MCF 10A (cell line): ENCODE measurements around the gene MAPK1. TPM values are rescaled to one million over a fixed set of nuclear protein-coding genes. Genes with fewer than 3 reads are reported as not detected.
A peak's percentile ranks its signal among the peaks of the same experiment; 100 is the strongest.
"Not testable (repeated sequence)": the region's sequence is repeated elsewhere in the genome, so short reads cannot be mapped to it uniquely, and the experiment has no call there.

ENCODE experiments used
- BruUV-seq: library from RNA; stranded (reverse); fragments of 400-500 nt; replicated peaks from 2 replicates; lab custom pipeline; 2021; lab: Mats Ljungman, UMichigan
- CTCF ChIA-PET: fragments of 300-600 bp; sonication (Branson Sonifier 250); formaldehyde crosslinking; extraction: SDS; loops from one replicate; lab custom pipeline; 2021; ENCODE audit warnings: antibody characterized with exemption, inconsistent platforms; lab: Yijun Ruan, JAX
- POLR2A ChIA-PET: fragments of 300-600, 350-650 bp; sonication (Branson Sonifier 250); formaldehyde crosslinking; extraction: SDS; loops from one replicate; lab custom pipeline; 2020; ENCODE audit warnings: antibody characterized with exemption, inconsistent platforms; lab: Yijun Ruan, JAX
- DNase-seq: peaks from one replicate; pipeline ENCODE4 v3.0.0-alpha.2; 2018; ENCODE audit not compliant: unreplicated experiment
- H3K27ac Mint-ChIP-seq: one replicate; pipeline ENCODE4 v1.8.0; 2022; ENCODE audit warnings: mild to moderate bottlenecking, low read depth, mixed read lengths; ENCODE audit not compliant: unreplicated experiment
- H3K27me3 Mint-ChIP-seq: one replicate; pipeline ENCODE4 v1.8.0; 2022; ENCODE audit warnings: mixed read lengths; ENCODE audit not compliant: insufficient read depth, unreplicated experiment
- H3K36me3 Mint-ChIP-seq: one replicate; pipeline ENCODE4 v1.8.0; 2022; ENCODE audit warnings: mild to moderate bottlenecking, moderate library complexity, mixed read lengths; ENCODE audit not compliant: insufficient read depth, unreplicated experiment
- H3K4me1 Mint-ChIP-seq: one replicate; pipeline ENCODE4 v1.8.0; 2022; ENCODE audit warnings: mixed read lengths; ENCODE audit not compliant: insufficient read depth, unreplicated experiment
- H3K4me3 Mint-ChIP-seq: one replicate; pipeline ENCODE4 v1.8.0; 2022; ENCODE audit warnings: mild to moderate bottlenecking, moderate library complexity, mixed read lengths; ENCODE audit not compliant: unreplicated experiment
- H3K9me3 Mint-ChIP-seq: one replicate; pipeline ENCODE4 v1.8.0; 2022; ENCODE audit warnings: mixed read lengths; ENCODE audit not compliant: unreplicated experiment
- intact Hi-C: fragments of 100-400 bp; cut with micrococcal nuclease; formaldehyde crosslinking; loops from 2 replicates; pipeline ENCODE4 v1.14.1; 2022
- total RNA-seq: library from RNA; stranded (reverse); gene quantifications from 2 replicates; pipeline ENCODE4 v1.2.3, GENCODE V29; 2022
- TF ChIP-seq, protein P1 (sequence below): fragments of 200-600 bp; IDR thresholded peaks from one replicate; pipeline ENCODE4 v1.8.0; 2022; ENCODE audit warnings: antibody characterized with exemption, mild to moderate bottlenecking; ENCODE audit not compliant: unreplicated experiment

MAPK1 gene
- total RNA-seq, 1 experiment from 2014 or later, result 123 TPM

DNA sequence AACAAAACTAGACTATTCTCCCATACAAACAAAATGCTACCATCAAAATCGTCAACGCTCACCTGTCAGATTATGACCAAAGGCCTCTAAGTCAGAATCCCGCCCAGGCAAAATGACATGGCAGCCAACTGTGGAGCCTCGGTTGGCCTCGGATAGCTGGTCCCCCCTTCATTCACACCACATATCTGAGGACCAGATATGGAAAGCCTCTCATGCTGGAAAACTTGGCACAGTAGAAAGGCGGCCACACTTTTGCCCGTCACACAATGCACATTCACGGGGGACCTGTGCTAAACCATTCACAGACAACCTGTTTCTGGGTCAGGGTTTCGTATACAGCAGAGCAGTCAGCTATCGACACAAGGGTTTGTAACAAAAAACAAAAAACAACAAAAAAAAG is 11.2 kb downstream of the MAPK1 start:
- H3K36me3 Mint-ChIP-seq, result peaks cover 7% of the 10 kb centered on the region
- no peaks in the 10 kb centered on the region for H3K27me3 Mint-ChIP-seq
- no peaks in the 10 kb centered on the region for H3K9me3 Mint-ChIP-seq
- CTCF ChIA-PET, result no interaction called here
- POLR2A ChIA-PET, result interaction anchor here (1.7 kb wide), 1 partner anchor 9 kb away, joined by 7 read pairs; no protein-coding TSS in a partner anchor
- intact Hi-C loops, result no loop called here
- TF ChIP-seq, protein P1, sequence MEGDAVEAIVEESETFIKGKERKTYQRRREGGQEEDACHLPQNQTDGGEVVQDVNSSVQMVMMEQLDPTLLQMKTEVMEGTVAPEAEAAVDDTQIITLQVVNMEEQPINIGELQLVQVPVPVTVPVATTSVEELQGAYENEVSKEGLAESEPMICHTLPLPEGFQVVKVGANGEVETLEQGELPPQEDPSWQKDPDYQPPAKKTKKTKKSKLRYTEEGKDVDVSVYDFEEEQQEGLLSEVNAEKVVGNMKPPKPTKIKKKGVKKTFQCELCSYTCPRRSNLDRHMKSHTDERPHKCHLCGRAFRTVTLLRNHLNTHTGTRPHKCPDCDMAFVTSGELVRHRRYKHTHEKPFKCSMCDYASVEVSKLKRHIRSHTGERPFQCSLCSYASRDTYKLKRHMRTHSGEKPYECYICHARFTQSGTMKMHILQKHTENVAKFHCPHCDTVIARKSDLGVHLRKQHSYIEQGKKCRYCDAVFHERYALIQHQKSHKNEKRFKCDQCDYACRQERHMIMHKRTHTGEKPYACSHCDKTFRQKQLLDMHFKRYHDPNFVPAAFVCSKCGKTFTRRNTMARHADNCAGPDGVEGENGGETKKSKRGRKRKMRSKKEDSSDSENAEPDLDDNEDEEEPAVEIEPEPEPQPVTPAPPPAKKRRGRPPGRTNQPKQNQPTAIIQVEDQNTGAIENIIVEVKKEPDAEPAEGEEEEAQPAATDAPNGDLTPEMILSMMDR, result no peak
- H3K4me3 Mint-ChIP-seq, result no peak overlapping the region
- H3K27ac Mint-ChIP-seq, result no peak overlapping the region
- BruUV-seq, result no TSS peak
- peaks cover 32% of the 10 kb centered on the region for H3K4me1 Mint-ChIP-seq
- DNase-seq, result no peak

DNA sequence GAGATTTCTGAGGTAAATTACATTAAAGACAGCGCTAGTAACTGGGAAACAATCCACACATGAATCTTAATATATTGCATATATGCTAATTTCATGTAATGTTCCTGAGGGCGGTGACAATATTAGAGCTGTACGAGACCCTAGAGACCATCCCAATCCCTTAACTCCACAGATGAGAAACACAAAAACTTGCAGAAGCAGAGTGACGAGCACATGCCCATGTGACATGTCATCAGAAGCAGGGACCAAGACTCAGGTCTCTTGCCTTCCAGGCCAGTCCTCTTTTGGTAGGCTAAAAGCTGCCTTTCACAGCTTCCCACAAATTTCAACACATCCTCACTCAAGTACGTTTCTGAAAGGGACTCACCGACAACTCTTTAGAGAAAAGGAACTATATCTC is 11.8 kb downstream of the MAPK1 start:
- H3K27ac Mint-ChIP-seq, result no peak overlapping the region
- TF ChIP-seq, protein P1, result no peak
- intact Hi-C loops, result no loop called here

DNA sequence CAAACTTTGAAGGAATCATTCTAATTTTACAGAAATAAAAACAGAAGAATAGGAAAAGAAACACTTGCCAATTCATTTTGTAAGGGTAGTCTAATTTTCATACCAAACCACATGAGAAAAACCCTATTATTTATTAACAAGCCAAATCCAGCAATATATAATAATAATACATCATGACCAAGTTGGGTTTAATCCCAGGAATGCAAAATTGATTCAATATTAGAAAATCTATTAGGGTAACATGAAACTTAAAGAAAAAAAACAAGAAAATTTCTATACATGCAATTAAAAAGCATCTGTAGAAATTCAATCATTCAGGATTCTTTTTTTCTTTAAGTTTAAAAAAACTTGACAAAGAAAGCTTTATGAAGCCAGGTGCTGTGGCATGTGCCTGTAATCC is 16.8 kb downstream of the MAPK1 start:
- TF ChIP-seq, protein P1, result no peak
- ChIA-PET CTCF (interaction anchor here (0.6 to 1.5 kb wide), 4 partner anchors 26 to 1630 kb away, joined by 3 to 5 read pairs (median 3); no protein-coding TSS in a partner anchor), POLR2A (interaction anchor here (0.8 to 4.3 kb wide), 4 partner anchors 9 to 66 kb away, joined by 3 to 31 read pairs (median 6); partner anchors contain the start of gene MAPK1)
- Mint-ChIP-seq H3K4me3 (no peak overlapping the region), H3K4me1 (peaks cover 22% of the 10 kb centered on the region), H3K27me3 (no peaks in the 10 kb centered on the region), H3K27ac (peak overlapping the region; percentile 84), H3K36me3 (peaks cover 12% of the 10 kb centered on the region), H3K9me3 (no peaks in the 10 kb centered on the region)
- no peak for DNase-seq
- intact Hi-C loops, result no loop called here
- no TSS peak for BruUV-seq

More for the DNA sequence above, 11.8 kb downstream of the MAPK1 start:
- ChIA-PET CTCF (no interaction called here), POLR2A (interaction anchor here (0.9 to 1.7 kb wide), 2 partner anchors 9 to 10 kb away, joined by 4 to 7 read pairs; no protein-coding TSS in a partner anchor)
- H3K9me3 Mint-ChIP-seq, result no peaks in the 10 kb centered on the region
- no peak overlapping the region for H3K4me3 Mint-ChIP-seq
- peaks cover 30% of the 10 kb centered on the region for H3K4me1 Mint-ChIP-seq
- BruUV-seq, result no TSS peak
- DNase-seq, result no peak
- H3K36me3 Mint-ChIP-seq, result peaks cover 7% of the 10 kb centered on the region
- H3K27me3 Mint-ChIP-seq, result no peaks in the 10 kb centered on the region

DNA sequence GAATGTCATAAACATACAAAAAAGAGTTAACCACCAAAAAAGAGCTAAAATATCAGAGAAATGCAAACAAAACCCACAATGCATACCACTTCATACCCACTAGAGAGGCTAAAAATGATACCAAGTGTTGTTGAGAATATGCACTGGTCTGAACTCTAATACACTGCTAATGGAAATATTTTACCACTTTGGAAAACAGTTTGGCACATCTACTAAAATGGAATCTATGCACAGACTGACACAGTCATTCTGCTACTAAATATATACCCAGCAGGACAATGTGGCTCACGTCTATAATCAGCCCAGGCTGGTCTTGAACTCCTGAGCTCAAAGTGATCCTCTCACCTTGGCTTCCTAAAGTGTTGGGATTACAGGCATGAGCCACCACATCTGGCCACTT is 18.0 kb downstream of the MAPK1 start:
- intact Hi-C loops, result no loop called here
- H3K27ac Mint-ChIP-seq, result peak overlapping the region; percentile 84
- TF ChIP-seq, protein P1, result no peak
- H3K27me3 Mint-ChIP-seq, result no peaks in the 10 kb centered on the region
- H3K4me1 Mint-ChIP-seq, result peaks cover 24% of the 10 kb centered on the region
- DNase-seq, result no peak
- peaks cover 18% of the 10 kb centered on the region for H3K36me3 Mint-ChIP-seq
- H3K4me3 Mint-ChIP-seq, result no peak overlapping the region
- ChIA-PET POLR2A (interaction anchor here (1.1 to 4.3 kb wide), 3 partner anchors 12 to 17 kb away, joined by 5 to 31 read pairs (median 9); partner anchors contain the start of gene MAPK1), CTCF (interaction anchor here (1.5 kb wide), 1 partner anchor 25 kb away, joined by 5 read pairs; no protein-coding TSS in a partner anchor)
- no peaks in the 10 kb centered on the region for H3K9me3 Mint-ChIP-seq
- no TSS peak for BruUV-seq

DNA sequence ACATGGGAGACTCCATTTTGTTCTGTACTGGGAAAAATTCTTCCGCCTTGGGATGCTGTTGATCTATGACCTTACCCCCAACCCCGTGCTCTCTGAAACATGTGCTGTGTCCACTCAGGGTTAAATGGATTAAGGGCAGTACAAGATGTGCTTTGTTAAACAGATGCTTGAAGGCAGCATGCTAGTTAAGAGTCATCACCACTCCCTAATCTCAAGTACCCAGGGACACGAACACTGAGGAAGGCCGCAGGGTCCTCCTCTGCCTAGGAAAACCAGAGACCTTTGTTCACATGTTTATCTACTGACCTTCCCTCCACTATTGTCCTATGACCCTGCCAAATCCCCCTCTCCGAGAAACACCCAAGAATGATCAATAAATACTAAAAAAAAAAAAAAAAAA is 19.4 kb downstream of the MAPK1 start:
- H3K27ac Mint-ChIP-seq, H3K27me3 Mint-ChIP-seq, DNase-seq, H3K9me3 Mint-ChIP-seq, intact Hi-C loops, H3K4me3 Mint-ChIP-seq, POLR2A ChIA-PET, BruUV-seq: not testable (repeated sequence)
- peaks cover 20% of the 10 kb centered on the region for H3K36me3 Mint-ChIP-seq
- peaks cover 28% of the 10 kb centered on the region for H3K4me1 Mint-ChIP-seq
- CTCF ChIA-PET, result interaction anchor here (0.6 kb wide), 1 partner anchor 1046 kb away, joined by 3 read pairs; no protein-coding TSS in a partner anchor
